Panc1 (cell line): ENCODE results near the gene MATCAP1. TPM values are rescaled to one million over a fixed set of nuclear protein-coding genes. Genes with fewer than 3 reads are reported as not detected.

Experiments used
- ATAC-seq: fragments of 200-7000 bp; cut with Tn5 transposase; 2 replicates; pipeline ENCODE4 v1.9.1; 2020; ENCODE audit warnings: mild to moderate bottlenecking, moderate library complexity
- BruUV-seq: library from RNA; stranded (reverse); fragments of 400-500 nt; replicated peaks from 2 replicates; lab custom pipeline; 2021; lab: Mats Ljungman, UMichigan
- CTCF ChIA-PET: fragments of 300-600 bp; sonication (Branson Sonifier 250); formaldehyde crosslinking; loops from one replicate; lab custom pipeline; 2022; ENCODE audit warnings: antibody characterized with exemption; lab: Charles Lee
- POLR2A ChIA-PET: fragments of 300-600 bp; sonication (Branson Sonifier 250); formaldehyde crosslinking; loops from one replicate; lab custom pipeline; 2022; ENCODE audit warnings: antibody characterized with exemption; lab: Charles Lee
- DNase-seq: peaks from one replicate; pipeline ENCODE4 v3.0.0-alpha.2; 2010; ENCODE audit warnings: low read depth, low spot score
- H3K27ac ChIP-seq: 2 replicates; pipeline ENCODE4 v1.5.1; 2011; ENCODE audit warnings: mild to moderate bottlenecking, low read length, inconsistent platforms
- H3K27me3 ChIP-seq: fragments of 200-500 bp; sonication (Bioruptor generic); 2 replicates; pipeline ENCODE4 v1.6.0; 2014; ENCODE audit warnings: low read length, inconsistent platforms; ENCODE audit not compliant: control insufficient read depth, insufficient read depth
- H3K36me3 ChIP-seq: fragments of 200-500 bp; sonication (Bioruptor generic); 2 replicates; pipeline ENCODE4 v1.5.1; 2014; ENCODE audit warnings: inconsistent platforms, mild to moderate bottlenecking, low read length, moderate library complexity; ENCODE audit not compliant: control insufficient read depth, insufficient read depth
- H3K4me1 ChIP-seq: 2 replicates; pipeline ENCODE4 v1.5.1; 2011; ENCODE audit warnings: inconsistent platforms, mild to moderate bottlenecking, low read length, moderate library complexity; ENCODE audit not compliant: control insufficient read depth, insufficient read depth
- H3K4me3 ChIP-seq, 2 experiments: 2 replicates each; pipeline ENCODE4 v1.5.1; 2011 to 2012; ENCODE audit warnings: low read depth in 2 of 2, low read length in 2 of 2, mild to moderate bottlenecking in 2 of 2, inconsistent platforms in 1 of 2, moderate library complexity in 1 of 2
- H3K9me3 ChIP-seq: fragments of 200-500 bp; sonication (Bioruptor generic); 2 replicates; pipeline ENCODE4 v1.5.1; 2014; ENCODE audit warnings: low read depth, mild to moderate bottlenecking, inconsistent platforms, low read length, moderate library complexity; ENCODE audit not compliant: control insufficient read depth, insufficient read depth
- POLR2AphosphoS5 ChIP-seq: IDR thresholded peaks from 2 replicates; pipeline ENCODE4 v1.6.1; 2012; ENCODE audit warnings: mild to moderate bottlenecking, low read depth, low read length, moderate library complexity
- SIN3A ChIP-seq: IDR thresholded peaks from 2 replicates; pipeline ENCODE4 v1.6.1; 2012; ENCODE audit warnings: low read depth, mild to moderate bottlenecking, low read length, moderate library complexity, borderline replicate concordance; ENCODE audit not compliant: insufficient read depth
- TCF7L2 ChIP-seq: IDR thresholded peaks from 2 replicates; pipeline ENCODE4 v1.6.1; 2011; ENCODE audit warnings: mild to moderate bottlenecking, low read depth, low read length, inconsistent platforms
- in situ Hi-C: cut with HindIII; loops from 2 replicates; pipeline ENCODE4 v1.10.0; 2016; ENCODE audit warnings: low sequenced_read_pairs, low pct_unique_long_range_greater_than_20kb
- intact Hi-C: fragments of 100-400 bp; cut with micrococcal nuclease; formaldehyde crosslinking; loops from one replicate; pipeline ENCODE4 v1.10.0; 2022; ENCODE audit not compliant: unreplicated experiment
- total RNA-seq: library from RNA; stranded (reverse); gene quantifications from one replicate; pipeline ENCODE4 v1.2.1, GENCODE V29; 2021; ENCODE audit not compliant: unreplicated experiment
- TF ChIP-seq, protein P1 (sequence below): fragments of 450-650 bp; IDR thresholded peaks from 2 replicates; pipeline ENCODE4 v1.5.1; 2017; ENCODE audit warnings: mild to moderate bottlenecking
- TF ChIP-seq, protein P2 (sequence below), 2 experiments: IDR thresholded peaks; 2 replicates each; pipeline ENCODE4 v1.6.1; 2011 to 2012; ENCODE audit warnings: low read depth in 2 of 2, control low read depth in 1 of 2, low read length in 1 of 2, mild to moderate bottlenecking in 1 of 2, moderate library complexity in 1 of 2; ENCODE audit not compliant: insufficient read depth in 1 of 2

The MATCAP1 gene
- total RNA-seq, 1 experiment from 2014 or later = 13.9 TPM

DNA sequence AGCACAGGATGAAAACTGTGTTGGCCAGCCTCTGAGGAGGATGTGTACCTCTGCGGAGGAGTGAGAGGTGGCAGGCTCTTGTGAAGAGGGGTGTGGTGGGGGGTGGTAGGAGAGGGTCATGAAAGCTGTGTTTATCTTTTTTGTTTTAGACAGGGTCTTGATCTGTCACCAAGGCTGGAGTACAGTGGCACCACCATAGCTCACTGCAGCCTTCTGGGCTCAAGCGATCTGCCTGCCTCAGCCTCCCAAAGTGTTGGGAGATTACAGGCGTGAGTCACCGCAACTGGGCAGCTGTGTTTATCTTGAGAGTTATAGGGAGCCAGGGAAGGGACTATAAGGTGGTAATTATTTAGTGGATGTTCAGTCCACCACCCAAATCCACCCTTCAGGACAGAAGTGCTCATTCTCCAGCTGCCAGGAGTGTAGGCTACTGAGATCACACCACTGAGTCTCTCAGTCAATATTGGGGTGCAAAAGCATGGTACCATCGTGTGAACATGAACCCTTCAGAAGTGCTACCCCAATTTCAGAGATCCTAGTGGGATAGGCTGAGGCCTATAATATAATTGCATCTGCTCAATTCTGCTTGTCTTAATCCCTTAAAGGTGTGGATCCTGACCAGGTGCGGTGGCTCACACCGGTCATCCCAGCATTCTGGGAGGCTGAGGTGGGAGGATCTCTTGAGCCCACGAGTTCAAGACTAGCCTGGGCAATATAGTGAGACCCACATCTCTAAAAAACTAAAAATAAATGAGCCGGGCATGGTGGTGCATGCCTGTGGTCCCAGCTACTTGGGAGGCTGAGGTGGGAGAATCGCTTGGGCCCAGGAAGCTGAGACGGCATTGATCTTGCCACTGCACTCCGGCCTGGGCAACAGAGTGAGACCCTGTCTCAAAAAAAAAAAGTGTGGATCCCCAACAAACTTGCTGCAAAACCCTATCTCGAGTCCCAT, 7.0 kb upstream of the MATCAP1 start:
- CTCF ChIA-PET = no interaction called here

DNA sequence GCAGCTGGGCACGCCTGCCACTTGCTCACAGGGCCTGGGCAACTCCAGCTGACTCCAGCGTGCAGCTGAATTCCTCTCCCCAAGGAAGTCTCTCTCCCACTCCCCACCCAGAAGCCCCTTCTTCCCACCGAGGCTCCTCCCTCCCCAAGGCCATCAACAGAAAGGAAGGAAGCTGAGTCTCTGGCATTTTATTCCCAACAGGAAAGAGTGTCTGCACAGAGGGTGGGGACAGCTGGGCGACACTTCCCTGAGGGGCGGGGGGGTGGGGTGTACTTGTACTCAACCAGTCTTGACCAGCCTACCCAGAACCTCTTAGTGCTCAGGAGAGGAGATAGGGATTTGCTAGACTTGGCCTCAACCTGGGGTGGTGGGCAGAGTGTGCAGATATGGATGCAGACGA, 6.3 kb upstream of the MATCAP1 start, which contains the start of gene EXOC3L1:
Gene EXOC3L1 (minus strand): TSS at position 96 of the 400 bp plus-strand sequence. CDS start 460 bp downstream, outside the sequence.
- ATAC-seq (no peak), DNase-seq (no peak)
- BruUV-seq = no TSS peak
- H3K27me3 ChIP-seq = no peaks in the 10 kb centered on the region
- CTCF ChIA-PET = interaction anchor here (0.8 kb wide), 1 partner anchor 8 kb away, joined by 3 read pairs; no protein-coding TSS in a partner anchor
- in situ Hi-C loops (no loop called here), intact Hi-C loops (no loop called here)
- no peak within 1 kb of the TSS for H3K27ac ChIP-seq
- H3K9me3 ChIP-seq = no peaks in the 10 kb centered on the region
- H3K4me3 ChIP-seq = no peak within 1 kb of the TSS
- H3K4me1 ChIP-seq = peaks cover 9% of the 10 kb centered on the region
- TF ChIP-seq, protein P1, sequence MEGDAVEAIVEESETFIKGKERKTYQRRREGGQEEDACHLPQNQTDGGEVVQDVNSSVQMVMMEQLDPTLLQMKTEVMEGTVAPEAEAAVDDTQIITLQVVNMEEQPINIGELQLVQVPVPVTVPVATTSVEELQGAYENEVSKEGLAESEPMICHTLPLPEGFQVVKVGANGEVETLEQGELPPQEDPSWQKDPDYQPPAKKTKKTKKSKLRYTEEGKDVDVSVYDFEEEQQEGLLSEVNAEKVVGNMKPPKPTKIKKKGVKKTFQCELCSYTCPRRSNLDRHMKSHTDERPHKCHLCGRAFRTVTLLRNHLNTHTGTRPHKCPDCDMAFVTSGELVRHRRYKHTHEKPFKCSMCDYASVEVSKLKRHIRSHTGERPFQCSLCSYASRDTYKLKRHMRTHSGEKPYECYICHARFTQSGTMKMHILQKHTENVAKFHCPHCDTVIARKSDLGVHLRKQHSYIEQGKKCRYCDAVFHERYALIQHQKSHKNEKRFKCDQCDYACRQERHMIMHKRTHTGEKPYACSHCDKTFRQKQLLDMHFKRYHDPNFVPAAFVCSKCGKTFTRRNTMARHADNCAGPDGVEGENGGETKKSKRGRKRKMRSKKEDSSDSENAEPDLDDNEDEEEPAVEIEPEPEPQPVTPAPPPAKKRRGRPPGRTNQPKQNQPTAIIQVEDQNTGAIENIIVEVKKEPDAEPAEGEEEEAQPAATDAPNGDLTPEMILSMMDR = no peak
- TF ChIP-seq TCF7L2 = no peak
- TF ChIP-seq, protein P2, sequence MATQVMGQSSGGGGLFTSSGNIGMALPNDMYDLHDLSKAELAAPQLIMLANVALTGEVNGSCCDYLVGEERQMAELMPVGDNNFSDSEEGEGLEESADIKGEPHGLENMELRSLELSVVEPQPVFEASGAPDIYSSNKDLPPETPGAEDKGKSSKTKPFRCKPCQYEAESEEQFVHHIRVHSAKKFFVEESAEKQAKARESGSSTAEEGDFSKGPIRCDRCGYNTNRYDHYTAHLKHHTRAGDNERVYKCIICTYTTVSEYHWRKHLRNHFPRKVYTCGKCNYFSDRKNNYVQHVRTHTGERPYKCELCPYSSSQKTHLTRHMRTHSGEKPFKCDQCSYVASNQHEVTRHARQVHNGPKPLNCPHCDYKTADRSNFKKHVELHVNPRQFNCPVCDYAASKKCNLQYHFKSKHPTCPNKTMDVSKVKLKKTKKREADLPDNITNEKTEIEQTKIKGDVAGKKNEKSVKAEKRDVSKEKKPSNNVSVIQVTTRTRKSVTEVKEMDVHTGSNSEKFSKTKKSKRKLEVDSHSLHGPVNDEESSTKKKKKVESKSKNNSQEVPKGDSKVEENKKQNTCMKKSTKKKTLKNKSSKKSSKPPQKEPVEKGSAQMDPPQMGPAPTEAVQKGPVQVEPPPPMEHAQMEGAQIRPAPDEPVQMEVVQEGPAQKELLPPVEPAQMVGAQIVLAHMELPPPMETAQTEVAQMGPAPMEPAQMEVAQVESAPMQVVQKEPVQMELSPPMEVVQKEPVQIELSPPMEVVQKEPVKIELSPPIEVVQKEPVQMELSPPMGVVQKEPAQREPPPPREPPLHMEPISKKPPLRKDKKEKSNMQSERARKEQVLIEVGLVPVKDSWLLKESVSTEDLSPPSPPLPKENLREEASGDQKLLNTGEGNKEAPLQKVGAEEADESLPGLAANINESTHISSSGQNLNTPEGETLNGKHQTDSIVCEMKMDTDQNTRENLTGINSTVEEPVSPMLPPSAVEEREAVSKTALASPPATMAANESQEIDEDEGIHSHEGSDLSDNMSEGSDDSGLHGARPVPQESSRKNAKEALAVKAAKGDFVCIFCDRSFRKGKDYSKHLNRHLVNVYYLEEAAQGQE (IDR thresholded peaks at IDR 0.05; ENCODE audit: insufficient read depth in 1 of 2, low read depth in 2 of 2, low read length in 1 of 2) = no peak
- no peak for TF ChIP-seq POLR2AphosphoS5
- peaks cover 14% of the 10 kb centered on the region; the same call in 1 of the 2 replicates for H3K36me3 ChIP-seq
- POLR2A ChIA-PET = no interaction called here

More for the DNA sequence above, 7.0 kb upstream of the MATCAP1 start:
- ATAC-seq (no peak), DNase-seq (no peak)
- H3K27ac ChIP-seq = no peak overlapping the region
- in situ Hi-C loops = no loop called here
- POLR2A ChIA-PET = no interaction called here
- no TSS peak for BruUV-seq
- H3K9me3 ChIP-seq = no peaks in the 10 kb centered on the region
- no peak overlapping the region for H3K4me3 ChIP-seq
- TF ChIP-seq, protein P1 = no peak
- no peak for TF ChIP-seq TCF7L2
- no peak for TF ChIP-seq SIN3A
- TF ChIP-seq POLR2AphosphoS5 = no peak
- TF ChIP-seq, protein P2 (IDR thresholded peaks at IDR 0.05; ENCODE audit: insufficient read depth in 1 of 2, low read depth in 2 of 2, low read length in 1 of 2) = no peak
- H3K27me3 ChIP-seq = no peaks in the 10 kb centered on the region
- peaks cover 17% of the 10 kb centered on the region; the same call in 1 of the 2 replicates for H3K36me3 ChIP-seq
- intact Hi-C loops = no loop called here
- H3K4me1 ChIP-seq = peaks cover 9% of the 10 kb centered on the region
